ENCODE data around the gene CAD.

DNA sequence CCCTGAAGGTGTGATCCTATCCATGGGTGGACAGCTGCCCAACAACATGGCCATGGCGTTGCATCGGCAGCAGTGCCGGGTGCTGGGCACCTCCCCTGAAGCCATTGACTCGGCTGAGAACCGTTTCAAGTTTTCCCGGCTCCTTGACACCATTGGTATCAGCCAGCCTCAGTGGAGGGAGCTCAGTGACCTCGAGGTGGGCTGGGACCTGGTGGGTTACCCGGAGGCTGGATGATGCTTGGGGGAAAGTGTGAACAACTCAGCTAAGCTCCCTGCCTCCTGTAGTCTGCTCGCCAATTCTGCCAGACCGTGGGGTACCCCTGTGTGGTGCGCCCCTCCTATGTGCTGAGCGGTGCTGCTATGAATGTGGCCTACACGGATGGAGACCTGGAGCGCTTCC is 16.2 kb downstream of the CAD start:
- TF ChIP-seq, protein P1, sequence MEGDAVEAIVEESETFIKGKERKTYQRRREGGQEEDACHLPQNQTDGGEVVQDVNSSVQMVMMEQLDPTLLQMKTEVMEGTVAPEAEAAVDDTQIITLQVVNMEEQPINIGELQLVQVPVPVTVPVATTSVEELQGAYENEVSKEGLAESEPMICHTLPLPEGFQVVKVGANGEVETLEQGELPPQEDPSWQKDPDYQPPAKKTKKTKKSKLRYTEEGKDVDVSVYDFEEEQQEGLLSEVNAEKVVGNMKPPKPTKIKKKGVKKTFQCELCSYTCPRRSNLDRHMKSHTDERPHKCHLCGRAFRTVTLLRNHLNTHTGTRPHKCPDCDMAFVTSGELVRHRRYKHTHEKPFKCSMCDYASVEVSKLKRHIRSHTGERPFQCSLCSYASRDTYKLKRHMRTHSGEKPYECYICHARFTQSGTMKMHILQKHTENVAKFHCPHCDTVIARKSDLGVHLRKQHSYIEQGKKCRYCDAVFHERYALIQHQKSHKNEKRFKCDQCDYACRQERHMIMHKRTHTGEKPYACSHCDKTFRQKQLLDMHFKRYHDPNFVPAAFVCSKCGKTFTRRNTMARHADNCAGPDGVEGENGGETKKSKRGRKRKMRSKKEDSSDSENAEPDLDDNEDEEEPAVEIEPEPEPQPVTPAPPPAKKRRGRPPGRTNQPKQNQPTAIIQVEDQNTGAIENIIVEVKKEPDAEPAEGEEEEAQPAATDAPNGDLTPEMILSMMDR (IDR thresholded peaks at IDR 0.05) = no peak
- TF ChIP-seq POLR2A (IDR thresholded peaks at IDR 0.05) = no peak

All from uterus (tissue), 2 donors.